Embryonic facial prominence (tissue), 1 donor: ENCODE results near the gene ADCY1.
"Not testable (repeated sequence)": the region's sequence is repeated elsewhere in the genome, so short reads cannot be mapped to it uniquely, and the experiment has no call there.

Source experiments
- DNase-seq: peaks from one replicate; pipeline ENCODE4 v3.0.0-alpha.2; 2016; ENCODE audit errors: extremely low spot score

ADCY1 gene

DNA sequence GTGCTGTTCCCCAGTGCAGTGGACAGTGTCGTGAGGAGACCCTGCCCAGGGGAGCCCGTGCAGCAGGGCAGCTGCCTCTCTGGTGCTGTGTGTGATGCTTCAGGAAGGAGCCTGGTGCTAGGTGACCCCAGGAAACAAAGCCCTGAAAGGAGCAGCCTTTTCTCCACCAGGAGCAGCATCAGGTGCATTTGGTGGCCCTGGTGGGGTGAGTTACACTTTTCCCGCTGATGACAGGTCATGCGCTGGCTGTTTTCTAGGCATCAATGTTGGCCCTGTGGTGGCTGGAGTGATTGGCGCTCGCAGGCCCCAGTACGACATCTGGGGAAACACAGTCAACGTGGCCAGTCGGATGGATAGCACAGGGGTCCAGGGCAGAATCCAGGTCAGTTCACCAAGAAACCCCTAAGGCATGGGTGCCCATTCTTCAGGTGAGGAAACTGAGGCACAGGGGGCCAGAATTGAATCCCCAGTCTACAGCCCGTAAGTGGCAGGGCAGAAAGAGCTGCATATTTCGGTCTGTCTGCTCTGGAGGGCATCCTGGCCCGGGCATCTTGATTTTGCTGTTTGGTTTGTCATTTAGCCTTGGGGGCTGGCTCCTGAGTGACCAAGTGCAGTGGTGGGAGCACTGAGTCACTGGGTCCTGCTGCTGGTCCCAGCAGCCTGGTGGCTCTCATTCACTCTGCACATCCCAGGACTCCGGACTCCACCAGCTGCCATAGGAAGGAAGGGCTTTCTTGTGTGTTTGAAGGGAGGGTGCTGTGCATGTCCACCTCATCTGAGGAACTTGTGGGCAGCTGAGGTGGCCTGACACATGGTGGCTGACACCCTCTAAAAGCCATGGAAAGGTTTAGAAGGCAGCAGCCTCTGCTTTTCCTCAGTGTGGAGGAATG is 136.3 kb downstream of the ADCY1 start:
- no peak for DNase-seq

DNA sequence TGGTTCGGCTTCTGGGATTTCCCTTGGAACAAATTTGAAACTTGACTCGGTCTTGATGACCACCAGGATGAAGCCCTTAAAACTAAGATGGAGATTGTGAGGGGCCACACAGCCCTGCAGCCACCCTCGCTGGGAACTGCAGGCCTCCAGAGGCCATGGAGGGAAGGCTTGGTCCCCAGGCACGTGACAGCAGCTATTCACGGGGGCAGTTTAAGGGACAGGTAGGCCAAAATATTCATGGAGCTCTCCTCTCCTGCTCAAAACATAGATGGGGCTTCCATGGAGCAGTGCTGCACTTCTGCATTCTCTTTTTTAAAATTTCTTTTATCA is 137.0 kb downstream of the ADCY1 start:
- no peak for DNase-seq

DNA sequence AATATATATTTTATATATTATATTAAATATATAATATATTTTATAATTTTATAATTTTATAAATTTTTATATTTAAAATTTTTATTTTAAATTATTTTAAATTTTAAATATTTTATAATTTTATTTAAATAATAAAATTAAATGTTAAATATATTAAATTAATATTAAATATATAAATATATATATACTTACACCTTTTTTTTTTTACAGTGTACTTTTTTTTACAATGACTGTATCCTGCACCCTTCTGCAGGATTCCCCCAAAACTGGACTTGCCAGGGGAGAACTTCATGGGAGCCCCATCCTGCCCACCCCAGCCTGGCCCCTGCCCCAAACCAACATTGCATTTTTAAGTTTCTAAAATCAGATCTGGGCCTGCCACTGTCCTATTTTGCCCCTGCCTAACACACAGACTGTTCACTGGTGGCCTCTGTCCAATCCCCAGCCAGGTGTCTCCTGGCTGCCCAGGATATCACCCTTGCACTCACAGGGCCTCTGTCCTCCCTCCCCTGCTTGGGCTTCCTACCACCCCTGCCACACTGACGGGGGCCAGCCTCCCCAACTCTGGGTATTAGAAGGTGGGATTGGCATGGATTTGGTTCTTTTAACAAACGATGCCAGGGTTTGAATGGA is 138.0 kb downstream of the ADCY1 start:
- DNase-seq = no peak

- no peak for DNase-seq
Observed at GRCh38 chr7:45712872-45713668, 138.9 kb downstream of the ADCY1 start.

DNA sequence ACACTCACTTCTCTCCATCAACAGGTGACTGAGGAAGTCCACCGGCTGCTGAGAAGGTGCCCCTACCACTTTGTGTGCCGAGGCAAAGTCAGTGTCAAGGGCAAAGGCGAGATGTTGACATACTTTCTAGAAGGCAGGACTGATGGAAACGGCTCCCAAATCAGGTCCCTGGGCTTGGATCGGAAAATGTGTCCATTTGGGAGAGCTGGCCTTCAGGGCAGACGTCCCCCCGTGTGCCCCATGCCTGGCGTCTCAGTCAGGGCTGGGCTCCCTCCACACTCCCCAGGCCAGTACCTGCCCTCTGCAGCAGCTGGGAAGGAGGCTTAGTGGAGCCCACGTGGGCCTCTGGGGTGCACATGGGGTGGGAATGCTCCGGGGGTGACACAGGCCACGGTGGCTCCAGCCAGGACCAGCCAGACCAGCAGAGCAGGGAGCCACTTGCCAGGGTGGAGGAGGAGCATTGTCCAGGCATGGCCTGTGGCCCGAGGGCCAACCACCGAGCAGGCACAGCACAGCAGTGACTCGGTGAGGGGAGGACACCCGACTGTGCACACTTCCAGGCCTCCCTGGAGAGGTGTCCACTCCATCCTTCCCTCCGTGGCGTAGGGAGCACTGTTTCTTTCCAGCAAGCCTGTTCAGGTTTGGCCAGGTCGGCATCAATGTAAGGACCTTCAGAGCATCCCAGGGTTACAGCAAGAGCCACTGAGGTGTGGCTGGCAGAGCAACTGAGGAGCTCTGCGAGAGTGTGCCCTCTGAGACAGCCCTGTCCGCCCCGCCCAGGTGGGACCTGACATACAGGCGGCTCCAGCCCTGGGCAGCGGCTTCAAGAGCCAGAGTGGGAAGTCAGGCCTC is 139.7 kb downstream of the ADCY1 start:
- DNase-seq = no peak

DNA sequence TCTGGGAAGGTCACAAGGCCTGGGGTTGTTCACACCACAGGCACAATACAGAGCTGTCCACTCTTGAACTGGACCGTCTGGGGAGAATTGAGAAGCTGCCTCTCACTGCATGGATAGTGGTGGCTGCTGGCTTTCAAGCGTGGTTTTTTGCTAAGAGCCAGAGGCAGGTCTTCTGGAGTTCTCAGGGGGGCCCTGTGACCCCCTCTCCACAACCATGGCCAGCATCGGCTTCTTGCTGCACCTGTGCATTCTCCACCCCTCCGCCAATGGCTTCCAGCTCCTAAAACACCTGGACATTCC is 140.3 kb downstream of the ADCY1 start:
- DNase-seq = no peak

GRCh38 chr7:45715471-45716352 is 141.5 kb downstream of the ADCY1 start:
- DNase-seq = no peak

- no peak for DNase-seq
Observed at GRCh38 chr7:45716380-45717203, 142.4 kb downstream of the ADCY1 start.

DNA sequence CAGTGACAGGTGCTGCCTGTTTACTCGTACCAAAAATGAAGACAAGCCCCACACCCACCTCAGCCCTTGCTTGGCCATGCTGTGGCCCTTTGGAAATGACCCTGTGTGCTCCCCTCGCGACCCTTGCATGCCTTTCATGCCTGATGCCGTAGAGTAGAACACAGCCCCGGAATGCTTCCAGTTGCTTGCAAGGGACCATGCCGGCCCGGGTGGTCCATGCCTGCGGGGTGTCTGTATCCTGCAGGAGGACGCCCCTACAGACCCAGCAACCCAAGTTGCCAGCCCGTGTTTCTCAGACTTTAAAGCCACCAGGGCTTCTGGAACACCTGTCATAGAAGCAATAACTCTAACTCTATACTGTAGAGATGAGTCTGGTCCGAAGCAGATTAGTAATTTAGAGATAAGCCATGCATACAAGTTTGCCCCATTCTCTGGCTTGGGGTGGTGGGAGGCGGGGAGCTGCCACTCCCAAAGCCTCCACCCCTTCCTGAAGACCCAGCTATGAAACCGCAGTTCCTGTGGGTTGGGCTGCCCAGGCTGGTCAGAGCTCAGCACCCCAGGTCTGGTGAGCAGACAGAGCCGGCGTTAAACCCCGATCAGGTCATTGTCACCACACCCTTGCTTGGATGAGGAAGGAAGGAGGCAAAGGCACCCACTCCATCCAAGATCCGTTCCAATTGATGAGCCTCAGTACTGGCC is 143.5 kb downstream of the ADCY1 start:
- DNase-seq = no peak

DNA sequence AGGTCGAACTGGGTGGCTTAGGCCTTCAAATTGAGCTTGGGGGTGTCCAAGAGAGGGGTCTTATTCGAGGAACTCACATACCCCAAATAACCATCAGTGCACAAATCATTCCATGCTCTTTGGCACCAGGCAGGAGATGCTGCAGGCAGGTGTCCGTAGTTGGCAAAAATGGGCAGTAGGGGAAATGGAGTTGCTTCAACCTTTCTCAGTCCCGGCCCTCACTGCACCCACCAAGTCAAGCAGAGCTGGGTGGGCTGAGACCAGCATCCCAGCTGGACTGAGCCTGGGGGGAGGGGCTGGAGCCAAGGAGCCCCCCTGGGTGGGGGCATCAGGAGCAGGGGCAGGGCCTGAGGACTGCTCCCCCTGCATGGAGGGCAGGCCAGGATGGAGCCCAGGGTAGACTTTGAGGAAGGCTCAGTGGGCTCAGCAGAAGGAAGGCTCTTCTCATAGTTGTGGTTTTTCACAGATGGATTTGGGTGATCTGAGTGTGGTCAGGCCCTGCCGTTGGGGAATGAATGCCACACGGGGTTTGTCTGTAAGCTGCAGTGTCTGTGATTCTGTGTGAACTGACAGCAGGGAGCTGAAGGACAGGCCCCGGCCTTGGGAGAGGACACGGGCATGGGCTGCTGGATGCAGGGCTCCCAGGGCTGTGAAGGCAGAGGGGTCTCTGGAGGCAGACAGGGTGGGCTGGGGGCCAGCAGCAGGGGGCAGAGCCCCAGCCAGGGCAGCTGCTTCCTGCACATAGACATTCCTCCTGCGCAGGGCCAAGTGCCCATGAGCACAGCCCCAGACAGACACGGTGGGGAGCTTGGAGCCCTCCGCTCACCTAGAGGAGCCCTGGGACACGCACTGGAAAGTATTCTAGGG is 144.5 kb downstream of the ADCY1 start:
- no peak for DNase-seq

DNA sequence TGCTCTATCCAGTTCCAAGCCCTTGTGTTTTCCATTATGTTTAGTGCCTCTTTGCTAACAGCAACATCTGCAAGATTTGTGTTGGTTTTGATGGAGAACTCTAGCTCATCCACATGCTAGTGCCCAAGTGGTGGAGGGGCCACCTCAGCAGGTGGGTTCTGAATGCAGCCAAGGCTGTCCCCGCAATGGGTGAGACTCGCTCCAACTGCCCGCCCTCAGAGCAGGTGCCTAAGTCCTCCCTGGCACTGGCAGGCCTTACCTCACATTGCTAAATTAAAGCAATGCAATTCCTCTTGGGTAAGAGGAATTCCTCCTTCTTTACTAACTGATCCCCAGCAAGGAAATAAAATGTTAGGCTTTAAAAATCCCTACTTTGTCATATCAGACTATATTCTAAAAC is 146.8 kb downstream of the ADCY1 start:
- DNase-seq = no peak

DNA sequence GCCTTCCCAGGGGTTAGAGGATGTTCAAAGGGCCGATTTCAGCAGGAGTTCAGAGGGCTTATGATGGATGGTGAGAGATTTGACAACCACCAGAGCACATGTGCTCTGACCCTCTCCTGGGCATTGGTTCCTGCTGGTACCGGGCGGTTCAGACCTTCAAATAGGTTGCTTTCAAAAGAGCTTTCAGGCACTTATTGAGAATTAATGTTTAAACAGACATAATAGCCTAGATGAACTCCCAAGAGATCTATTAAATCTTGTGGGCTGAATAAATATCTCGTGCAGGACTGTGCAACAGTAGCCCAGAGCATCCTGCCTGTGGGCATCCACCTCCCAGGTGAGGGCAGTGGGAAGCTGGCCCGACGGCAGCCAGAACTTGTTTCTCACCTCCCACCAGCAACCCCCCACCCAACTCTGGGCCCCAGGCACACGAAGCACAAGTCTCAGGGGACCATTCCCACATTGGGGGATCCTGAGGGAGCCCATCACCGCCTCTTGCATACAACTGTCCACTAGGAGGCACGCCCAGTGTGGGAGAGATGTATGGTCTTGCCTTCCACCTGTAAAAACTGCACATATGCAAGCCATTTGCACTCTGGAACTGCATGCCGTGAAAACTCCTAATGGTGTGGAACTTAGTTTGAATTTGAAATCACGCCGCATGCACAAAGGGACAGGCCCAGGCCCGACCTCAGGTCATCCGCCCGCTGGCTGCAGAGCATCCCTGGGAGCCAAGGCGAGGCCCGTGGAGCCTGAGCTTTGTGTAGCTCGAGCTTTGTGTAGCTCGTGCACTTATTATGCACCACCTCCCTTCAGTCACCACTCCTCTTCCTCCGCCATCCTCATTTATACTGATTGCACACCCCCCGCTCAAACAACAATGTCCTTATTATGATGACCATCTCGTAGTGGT is 147.8 kb downstream of the ADCY1 start:
- DNase-seq = no peak

DNA sequence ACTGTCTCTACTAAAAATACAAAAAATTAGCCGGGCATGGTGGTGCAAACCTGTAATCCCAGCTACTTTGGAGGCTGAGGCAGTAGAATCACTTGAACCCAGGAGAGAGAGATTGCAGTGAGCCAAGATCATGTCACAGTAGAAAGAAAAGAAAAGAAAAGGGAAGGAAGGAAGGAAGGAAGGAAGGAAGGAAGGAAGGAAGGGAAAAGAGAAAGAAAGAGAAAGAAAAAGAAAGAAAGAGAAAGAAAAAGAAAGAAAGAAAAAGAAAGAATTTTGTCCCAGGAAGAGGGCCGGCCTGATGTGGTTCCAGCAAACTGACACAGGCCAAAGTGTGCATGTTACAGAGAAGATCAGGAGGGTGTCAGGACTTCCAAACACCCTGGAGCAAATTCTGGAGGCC is 151.1 kb downstream of the ADCY1 start:
- DNase-seq = not testable (repeated sequence)

GRCh38 chr7:45726883-45727282 is 152.7 kb downstream of the ADCY1 start:
- no peak for DNase-seq

DNA sequence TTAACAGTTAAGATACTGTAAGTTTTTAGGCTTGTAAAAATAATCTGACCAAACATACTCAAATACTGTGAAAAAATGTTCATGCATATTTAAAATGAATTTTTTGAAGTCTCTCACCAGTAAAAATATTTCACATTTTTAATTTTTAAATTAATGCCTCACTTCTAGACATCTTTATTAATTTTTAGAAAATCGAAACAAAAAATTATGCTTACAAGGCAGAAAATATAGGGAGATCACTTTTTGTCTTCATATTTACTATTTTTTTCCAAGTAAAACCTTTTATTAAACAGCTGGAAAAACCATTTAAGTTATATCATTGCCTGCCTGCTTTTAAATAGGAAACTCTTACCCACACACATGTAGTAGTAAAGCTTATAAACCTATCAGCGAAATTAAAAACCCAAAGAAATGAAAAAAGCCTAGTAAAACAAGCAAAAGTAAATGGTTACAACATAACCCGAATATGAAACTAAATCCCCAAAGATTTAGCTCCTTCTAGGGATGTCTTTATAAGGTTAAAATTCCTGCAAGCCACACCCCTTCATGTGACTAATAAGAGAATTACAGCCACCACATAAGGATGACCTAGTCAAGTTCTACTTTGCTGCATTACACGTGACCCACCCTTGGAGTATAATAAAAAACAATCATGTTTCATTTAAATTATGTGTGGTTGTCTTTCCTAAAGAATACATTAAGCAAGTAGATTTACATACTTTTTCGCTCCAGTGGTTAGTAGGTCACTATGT is 157.7 kb downstream of the ADCY1 start:
- DNase-seq = not testable (repeated sequence)

DNA sequence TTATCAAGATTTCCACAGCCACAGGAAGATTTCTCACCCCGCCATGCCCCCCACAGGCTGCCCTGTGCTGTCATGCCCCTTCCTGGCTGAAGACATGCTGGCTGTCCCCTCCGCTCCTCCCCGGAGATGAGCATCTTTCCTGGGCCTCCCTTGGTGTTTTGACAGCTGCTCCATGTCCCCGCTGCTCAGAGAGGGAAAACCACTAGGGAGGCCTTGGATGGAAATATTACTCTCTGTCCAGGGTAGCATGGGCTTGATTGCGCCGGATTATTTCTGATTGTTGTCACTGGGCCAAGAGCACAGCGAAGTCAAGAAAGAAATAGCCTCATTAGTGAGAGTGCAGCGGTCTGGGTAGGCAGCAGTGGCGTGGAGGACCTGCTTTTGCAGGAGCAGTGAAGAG is 164.8 kb downstream of the ADCY1 start:
- DNase-seq = not testable (repeated sequence)

DNA sequence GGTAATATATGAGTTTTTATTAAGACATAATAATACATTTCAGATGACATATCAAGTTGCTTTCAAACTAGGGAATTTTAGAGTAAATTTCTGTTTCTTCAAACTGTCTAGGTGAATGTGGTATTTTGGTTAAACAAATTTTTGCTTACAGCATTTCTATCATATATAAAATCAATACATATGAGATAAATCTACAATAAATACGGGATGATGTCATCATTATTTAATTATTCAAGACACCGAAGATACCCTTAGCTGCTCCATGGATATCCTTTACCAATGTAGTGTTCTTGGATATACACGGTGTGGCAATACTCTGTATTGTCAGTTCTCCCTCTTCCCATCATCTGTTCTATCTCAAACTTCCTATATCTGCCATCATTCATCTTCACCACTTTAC is 166.4 kb downstream of the ADCY1 start:
- not testable (repeated sequence) for DNase-seq
